HEK293 (cell line): ENCODE measurements around the gene PLIN5.

Source experiments
- GLIS2 ChIP-seq: fragments of 450-650 bp; formaldehyde crosslinking; IDR thresholded peaks from 2 replicates; pipeline ENCODE4 v1.5.1; 2016; ENCODE audit warnings: missing biosample characterization, missing genetic modification characterization
- KLF10 ChIP-seq: fragments of 450-650 bp; IDR thresholded peaks from 2 replicates; pipeline ENCODE4 v1.5.1; 2018; ENCODE audit warnings: missing biosample characterization, mild to moderate bottlenecking, missing genetic modification characterization
- KLF16 ChIP-seq: fragments of 450-650 bp; formaldehyde crosslinking; IDR thresholded peaks from 2 replicates; pipeline ENCODE4 v1.5.1; 2017; ENCODE audit warnings: missing biosample characterization, missing genetic modification characterization
- MYNN ChIP-seq: fragments of 450-650 bp; formaldehyde crosslinking; IDR thresholded peaks from 2 replicates; pipeline ENCODE4 v1.5.1; 2016; ENCODE audit warnings: missing biosample characterization, missing genetic modification characterization, borderline replicate concordance
- OSR2 ChIP-seq: fragments of 450-650 bp; formaldehyde crosslinking; IDR thresholded peaks from 2 replicates; pipeline ENCODE4 v1.5.1; 2016; ENCODE audit warnings: missing biosample characterization, missing genetic modification characterization
- SETDB1 ChIP-seq: IDR thresholded peaks from one replicate; pipeline ENCODE4 v1.6.1; 2017; ENCODE audit warnings: mild to moderate bottlenecking, low read length, moderate library complexity, mixed read lengths; ENCODE audit not compliant: insufficient read length
- WT1 ChIP-seq: fragments of 450-650 bp; formaldehyde crosslinking; IDR thresholded peaks from 2 replicates; pipeline ENCODE4 v1.5.1; 2016; ENCODE audit warnings: missing biosample characterization, missing genetic modification characterization
- ZBTB48 ChIP-seq: fragments of 450-650 bp; formaldehyde crosslinking; IDR thresholded peaks from 2 replicates; pipeline ENCODE4 v1.5.1; 2016; ENCODE audit warnings: missing biosample characterization, missing genetic modification characterization
- ZNF174 ChIP-seq: fragments of 450-650 bp; formaldehyde crosslinking; IDR thresholded peaks from 2 replicates; pipeline ENCODE4 v1.5.0; 2017; ENCODE audit warnings: missing biosample characterization, mild to moderate bottlenecking, missing genetic modification characterization
- ZNF202 ChIP-seq: fragments of 450-650 bp; formaldehyde crosslinking; IDR thresholded peaks from 2 replicates; pipeline ENCODE4 v1.5.1; 2016; ENCODE audit warnings: missing biosample characterization, missing genetic modification characterization, borderline replicate concordance
- ZNF37A ChIP-seq: fragments of 450-650 bp; IDR thresholded peaks from 2 replicates; pipeline ENCODE4 v1.5.1; 2018; ENCODE audit warnings: missing biosample characterization, missing genetic modification characterization
- ZNF658 ChIP-seq: fragments of 450-650 bp; formaldehyde crosslinking; IDR thresholded peaks from 2 replicates; pipeline ENCODE4; 2016; ENCODE audit warnings: missing biosample characterization, missing genetic modification characterization
- ZNF664 ChIP-seq: fragments of 450-650 bp; formaldehyde crosslinking; IDR thresholded peaks from 2 replicates; pipeline ENCODE4 v1.5.1; 2016; ENCODE audit warnings: missing biosample characterization, missing genetic modification characterization
- ZNF792 ChIP-seq: fragments of 450-650 bp; formaldehyde crosslinking; IDR thresholded peaks from 2 replicates; pipeline ENCODE4 v1.5.1; 2016; ENCODE audit warnings: missing biosample characterization, missing genetic modification characterization
- TF ChIP-seq, protein P1 (sequence below): fragments of 450-650 bp; formaldehyde crosslinking; IDR thresholded peaks from 2 replicates; pipeline ENCODE4 v1.5.1; 2016; ENCODE audit warnings: missing biosample characterization, missing genetic modification characterization
- TF ChIP-seq, protein P2 (sequence below): fragments of 450-650 bp; formaldehyde crosslinking; IDR thresholded peaks from 2 replicates; pipeline ENCODE4 v1.5.1; 2016; ENCODE audit warnings: missing biosample characterization, missing genetic modification characterization
- TF ChIP-seq, protein P3 (sequence below): fragments of 450-650 bp; formaldehyde crosslinking; IDR thresholded peaks from 2 replicates; pipeline ENCODE4 v1.5.1; 2016; ENCODE audit warnings: missing biosample characterization, missing genetic modification characterization, low read depth
- TF ChIP-seq, protein P4 (sequence below): fragments of 450-650 bp; formaldehyde crosslinking; IDR thresholded peaks from 2 replicates; pipeline ENCODE4 v1.5.1; 2016; ENCODE audit warnings: missing biosample characterization, missing genetic modification characterization
- TF ChIP-seq, protein P5 (sequence below): fragments of 450-650 bp; formaldehyde crosslinking; IDR thresholded peaks from 2 replicates; pipeline ENCODE4 v1.5.1; 2016; ENCODE audit warnings: missing biosample characterization, missing genetic modification characterization
- TF ChIP-seq, protein P6 (sequence below): fragments of 450-650 bp; formaldehyde crosslinking; IDR thresholded peaks from 2 replicates; pipeline ENCODE4 v1.5.1; 2017; ENCODE audit warnings: missing biosample characterization, missing genetic modification characterization
- TF ChIP-seq, protein P7 (sequence below): fragments of 450-650 bp; formaldehyde crosslinking; IDR thresholded peaks from 2 replicates; pipeline ENCODE4 v1.5.1; 2016; ENCODE audit warnings: missing biosample characterization, missing genetic modification characterization, borderline replicate concordance

Gene PLIN5

DNA sequence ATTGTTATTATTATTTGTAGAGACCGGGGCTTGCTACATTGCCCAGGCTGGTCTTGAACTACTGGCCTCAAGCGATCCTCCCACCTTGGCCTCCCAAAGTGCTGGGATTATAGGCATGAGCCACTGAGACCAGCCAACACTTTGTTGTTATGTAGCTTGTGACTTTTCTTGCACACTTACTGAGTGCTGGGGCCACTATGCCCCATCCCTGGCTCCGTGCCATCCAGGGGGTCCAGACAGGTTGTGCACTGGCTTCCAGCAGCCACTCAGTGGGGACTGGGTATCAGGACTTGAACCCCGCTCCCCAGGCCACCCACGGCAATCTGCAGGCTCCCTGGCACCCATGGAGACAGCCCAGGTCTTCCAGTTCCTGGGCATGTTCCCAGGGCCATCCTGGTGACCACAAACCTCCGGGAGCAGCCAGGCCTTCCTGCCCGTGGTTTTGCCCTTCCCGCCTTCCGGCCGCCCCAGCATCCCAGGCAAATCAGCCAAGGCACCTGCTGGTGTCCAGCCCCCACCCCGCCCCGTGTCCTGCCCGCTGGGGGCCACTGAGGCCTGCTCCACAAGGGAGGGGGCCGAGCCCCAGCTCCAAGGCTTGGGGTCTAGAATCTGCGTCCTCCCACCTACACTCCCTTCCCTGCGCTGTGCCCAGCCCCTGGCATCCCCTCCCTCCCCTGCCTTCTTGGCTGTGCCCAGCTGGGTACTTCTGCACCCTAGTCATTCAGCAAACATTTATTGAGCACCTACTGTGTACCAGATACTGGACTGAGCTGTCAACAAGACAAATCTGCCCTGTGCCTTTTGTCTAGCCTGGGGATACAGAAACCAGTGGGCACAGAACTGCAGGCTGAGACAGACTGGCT lies 48.2 kb upstream of the PLIN5 start (continued):
- TF ChIP-seq ZBTB48 (tag by site-specific recombination) (0 out of 2 replicates have a peak, but pooled peaks have one; percentile 16), WT1 (tag by site-specific recombination) (no peak), OSR2 (tag by site-specific recombination) (no peak), ZNF37A (tag by site-specific recombination) (no peak), ZNF202 (tag by site-specific recombination) (no peak), KLF16 (tag by site-specific recombination) (no peak), KLF10 (tag by site-specific recombination) (no peak), GLIS2 (peak; percentile 25), MYNN (tag by site-specific recombination) (no peak), ZNF174 (tag by site-specific recombination) (no peak), ZNF792 (peak; percentile 92), ZNF664 (tag by site-specific recombination) (peak; percentile 79), SETDB1 (no peak), ZNF658 (tag by site-specific recombination) (no peak)
- TF ChIP-seq, protein P1, sequence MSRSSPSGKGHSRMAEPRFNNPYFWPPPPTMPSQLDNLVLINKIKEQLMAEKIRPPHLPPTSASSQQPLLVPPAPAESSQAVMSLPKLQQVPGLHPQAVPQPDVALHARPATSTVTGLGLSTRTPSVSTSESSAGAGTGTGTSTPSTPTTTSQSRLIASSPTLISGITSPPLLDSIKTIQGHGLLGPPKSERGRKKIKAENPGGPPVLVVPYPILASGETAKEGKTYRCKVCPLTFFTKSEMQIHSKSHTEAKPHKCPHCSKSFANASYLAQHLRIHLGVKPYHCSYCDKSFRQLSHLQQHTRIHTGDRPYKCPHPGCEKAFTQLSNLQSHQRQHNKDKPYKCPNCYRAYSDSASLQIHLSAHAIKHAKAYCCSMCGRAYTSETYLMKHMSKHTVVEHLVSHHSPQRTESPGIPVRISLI (tag by site-specific recombination) = no peak
- TF ChIP-seq, protein P2, sequence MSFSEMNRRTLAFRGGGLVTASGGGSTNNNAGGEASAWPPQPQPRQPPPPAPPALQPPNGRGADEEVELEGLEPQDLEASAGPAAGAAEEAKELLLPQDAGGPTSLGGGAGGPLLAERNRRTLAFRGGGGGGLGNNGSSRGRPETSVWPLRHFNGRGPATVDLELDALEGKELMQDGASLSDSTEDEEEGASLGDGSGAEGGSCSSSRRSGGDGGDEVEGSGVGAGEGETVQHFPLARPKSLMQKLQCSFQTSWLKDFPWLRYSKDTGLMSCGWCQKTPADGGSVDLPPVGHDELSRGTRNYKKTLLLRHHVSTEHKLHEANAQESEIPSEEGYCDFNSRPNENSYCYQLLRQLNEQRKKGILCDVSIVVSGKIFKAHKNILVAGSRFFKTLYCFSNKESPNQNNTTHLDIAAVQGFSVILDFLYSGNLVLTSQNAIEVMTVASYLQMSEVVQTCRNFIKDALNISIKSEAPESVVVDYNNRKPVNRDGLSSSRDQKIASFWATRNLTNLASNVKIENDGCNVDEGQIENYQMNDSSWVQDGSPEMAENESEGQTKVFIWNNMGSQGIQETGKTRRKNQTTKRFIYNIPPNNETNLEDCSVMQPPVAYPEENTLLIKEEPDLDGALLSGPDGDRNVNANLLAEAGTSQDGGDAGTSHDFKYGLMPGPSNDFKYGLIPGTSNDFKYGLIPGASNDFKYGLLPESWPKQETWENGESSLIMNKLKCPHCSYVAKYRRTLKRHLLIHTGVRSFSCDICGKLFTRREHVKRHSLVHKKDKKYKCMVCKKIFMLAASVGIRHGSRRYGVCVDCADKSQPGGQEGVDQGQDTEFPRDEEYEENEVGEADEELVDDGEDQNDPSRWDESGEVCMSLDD = no peak
- TF ChIP-seq, protein P3, sequence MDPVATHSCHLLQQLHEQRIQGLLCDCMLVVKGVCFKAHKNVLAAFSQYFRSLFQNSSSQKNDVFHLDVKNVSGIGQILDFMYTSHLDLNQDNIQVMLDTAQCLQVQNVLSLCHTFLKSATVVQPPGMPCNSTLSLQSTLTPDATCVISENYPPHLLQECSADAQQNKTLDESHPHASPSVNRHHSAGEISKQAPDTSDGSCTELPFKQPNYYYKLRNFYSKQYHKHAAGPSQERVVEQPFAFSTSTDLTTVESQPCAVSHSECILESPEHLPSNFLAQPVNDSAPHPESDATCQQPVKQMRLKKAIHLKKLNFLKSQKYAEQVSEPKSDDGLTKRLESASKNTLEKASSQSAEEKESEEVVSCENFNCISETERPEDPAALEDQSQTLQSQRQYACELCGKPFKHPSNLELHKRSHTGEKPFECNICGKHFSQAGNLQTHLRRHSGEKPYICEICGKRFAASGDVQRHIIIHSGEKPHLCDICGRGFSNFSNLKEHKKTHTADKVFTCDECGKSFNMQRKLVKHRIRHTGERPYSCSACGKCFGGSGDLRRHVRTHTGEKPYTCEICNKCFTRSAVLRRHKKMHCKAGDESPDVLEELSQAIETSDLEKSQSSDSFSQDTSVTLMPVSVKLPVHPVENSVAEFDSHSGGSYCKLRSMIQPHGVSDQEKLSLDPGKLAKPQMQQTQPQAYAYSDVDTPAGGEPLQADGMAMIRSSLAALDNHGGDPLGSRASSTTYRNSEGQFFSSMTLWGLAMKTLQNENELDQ (tag by site-specific recombination) = no peak
- TF ChIP-seq, protein P4, sequence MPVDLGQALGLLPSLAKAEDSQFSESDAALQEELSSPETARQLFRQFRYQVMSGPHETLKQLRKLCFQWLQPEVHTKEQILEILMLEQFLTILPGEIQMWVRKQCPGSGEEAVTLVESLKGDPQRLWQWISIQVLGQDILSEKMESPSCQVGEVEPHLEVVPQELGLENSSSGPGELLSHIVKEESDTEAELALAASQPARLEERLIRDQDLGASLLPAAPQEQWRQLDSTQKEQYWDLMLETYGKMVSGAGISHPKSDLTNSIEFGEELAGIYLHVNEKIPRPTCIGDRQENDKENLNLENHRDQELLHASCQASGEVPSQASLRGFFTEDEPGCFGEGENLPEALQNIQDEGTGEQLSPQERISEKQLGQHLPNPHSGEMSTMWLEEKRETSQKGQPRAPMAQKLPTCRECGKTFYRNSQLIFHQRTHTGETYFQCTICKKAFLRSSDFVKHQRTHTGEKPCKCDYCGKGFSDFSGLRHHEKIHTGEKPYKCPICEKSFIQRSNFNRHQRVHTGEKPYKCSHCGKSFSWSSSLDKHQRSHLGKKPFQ (tag by site-specific recombination) = no peak
- TF ChIP-seq, protein P5, sequence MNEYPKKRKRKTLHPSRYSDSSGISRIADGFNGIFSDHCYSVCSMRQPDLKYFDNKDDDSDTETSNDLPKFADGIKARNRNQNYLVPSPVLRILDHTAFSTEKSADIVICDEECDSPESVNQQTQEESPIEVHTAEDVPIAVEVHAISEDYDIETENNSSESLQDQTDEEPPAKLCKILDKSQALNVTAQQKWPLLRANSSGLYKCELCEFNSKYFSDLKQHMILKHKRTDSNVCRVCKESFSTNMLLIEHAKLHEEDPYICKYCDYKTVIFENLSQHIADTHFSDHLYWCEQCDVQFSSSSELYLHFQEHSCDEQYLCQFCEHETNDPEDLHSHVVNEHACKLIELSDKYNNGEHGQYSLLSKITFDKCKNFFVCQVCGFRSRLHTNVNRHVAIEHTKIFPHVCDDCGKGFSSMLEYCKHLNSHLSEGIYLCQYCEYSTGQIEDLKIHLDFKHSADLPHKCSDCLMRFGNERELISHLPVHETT (tag by site-specific recombination) = no peak
- TF ChIP-seq, protein P6, sequence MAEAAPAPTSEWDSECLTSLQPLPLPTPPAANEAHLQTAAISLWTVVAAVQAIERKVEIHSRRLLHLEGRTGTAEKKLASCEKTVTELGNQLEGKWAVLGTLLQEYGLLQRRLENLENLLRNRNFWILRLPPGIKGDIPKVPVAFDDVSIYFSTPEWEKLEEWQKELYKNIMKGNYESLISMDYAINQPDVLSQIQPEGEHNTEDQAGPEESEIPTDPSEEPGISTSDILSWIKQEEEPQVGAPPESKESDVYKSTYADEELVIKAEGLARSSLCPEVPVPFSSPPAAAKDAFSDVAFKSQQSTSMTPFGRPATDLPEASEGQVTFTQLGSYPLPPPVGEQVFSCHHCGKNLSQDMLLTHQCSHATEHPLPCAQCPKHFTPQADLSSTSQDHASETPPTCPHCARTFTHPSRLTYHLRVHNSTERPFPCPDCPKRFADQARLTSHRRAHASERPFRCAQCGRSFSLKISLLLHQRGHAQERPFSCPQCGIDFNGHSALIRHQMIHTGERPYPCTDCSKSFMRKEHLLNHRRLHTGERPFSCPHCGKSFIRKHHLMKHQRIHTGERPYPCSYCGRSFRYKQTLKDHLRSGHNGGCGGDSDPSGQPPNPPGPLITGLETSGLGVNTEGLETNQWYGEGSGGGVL (tag by site-specific recombination) = 0 out of 2 replicates have a peak, but pooled peaks have one; percentile 8
- TF ChIP-seq, protein P7, sequence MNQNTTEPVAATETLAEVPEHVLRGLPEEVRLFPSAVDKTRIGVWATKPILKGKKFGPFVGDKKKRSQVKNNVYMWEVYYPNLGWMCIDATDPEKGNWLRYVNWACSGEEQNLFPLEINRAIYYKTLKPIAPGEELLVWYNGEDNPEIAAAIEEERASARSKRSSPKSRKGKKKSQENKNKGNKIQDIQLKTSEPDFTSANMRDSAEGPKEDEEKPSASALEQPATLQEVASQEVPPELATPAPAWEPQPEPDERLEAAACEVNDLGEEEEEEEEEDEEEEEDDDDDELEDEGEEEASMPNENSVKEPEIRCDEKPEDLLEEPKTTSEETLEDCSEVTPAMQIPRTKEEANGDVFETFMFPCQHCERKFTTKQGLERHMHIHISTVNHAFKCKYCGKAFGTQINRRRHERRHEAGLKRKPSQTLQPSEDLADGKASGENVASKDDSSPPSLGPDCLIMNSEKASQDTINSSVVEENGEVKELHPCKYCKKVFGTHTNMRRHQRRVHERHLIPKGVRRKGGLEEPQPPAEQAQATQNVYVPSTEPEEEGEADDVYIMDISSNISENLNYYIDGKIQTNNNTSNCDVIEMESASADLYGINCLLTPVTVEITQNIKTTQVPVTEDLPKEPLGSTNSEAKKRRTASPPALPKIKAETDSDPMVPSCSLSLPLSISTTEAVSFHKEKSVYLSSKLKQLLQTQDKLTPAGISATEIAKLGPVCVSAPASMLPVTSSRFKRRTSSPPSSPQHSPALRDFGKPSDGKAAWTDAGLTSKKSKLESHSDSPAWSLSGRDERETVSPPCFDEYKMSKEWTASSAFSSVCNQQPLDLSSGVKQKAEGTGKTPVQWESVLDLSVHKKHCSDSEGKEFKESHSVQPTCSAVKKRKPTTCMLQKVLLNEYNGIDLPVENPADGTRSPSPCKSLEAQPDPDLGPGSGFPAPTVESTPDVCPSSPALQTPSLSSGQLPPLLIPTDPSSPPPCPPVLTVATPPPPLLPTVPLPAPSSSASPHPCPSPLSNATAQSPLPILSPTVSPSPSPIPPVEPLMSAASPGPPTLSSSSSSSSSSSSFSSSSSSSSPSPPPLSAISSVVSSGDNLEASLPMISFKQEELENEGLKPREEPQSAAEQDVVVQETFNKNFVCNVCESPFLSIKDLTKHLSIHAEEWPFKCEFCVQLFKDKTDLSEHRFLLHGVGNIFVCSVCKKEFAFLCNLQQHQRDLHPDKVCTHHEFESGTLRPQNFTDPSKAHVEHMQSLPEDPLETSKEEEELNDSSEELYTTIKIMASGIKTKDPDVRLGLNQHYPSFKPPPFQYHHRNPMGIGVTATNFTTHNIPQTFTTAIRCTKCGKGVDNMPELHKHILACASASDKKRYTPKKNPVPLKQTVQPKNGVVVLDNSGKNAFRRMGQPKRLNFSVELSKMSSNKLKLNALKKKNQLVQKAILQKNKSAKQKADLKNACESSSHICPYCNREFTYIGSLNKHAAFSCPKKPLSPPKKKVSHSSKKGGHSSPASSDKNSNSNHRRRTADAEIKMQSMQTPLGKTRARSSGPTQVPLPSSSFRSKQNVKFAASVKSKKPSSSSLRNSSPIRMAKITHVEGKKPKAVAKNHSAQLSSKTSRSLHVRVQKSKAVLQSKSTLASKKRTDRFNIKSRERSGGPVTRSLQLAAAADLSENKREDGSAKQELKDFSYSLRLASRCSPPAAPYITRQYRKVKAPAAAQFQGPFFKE (tag by site-specific recombination) = no peak
